GM12878 (cell line): ENCODE results near the gene GDI2.

Source experiments
- EP300 ChIP-seq, 2 experiments: fragments of 150-350 bp in 1 of 2; IDR thresholded peaks; 2 replicates each; pipeline ENCODE4 v1.6.1; 2011 to 2012; ENCODE audit warnings: low read depth in 2 of 2, low read length in 2 of 2, borderline replicate concordance in 1 of 2, improper control_type of control experiment in 1 of 2, inconsistent platforms in 1 of 2; ENCODE audit not compliant: control insufficient read depth in 1 of 2
- MXI1 ChIP-seq: fragments of 150-350 bp; IDR thresholded peaks from 2 replicates; pipeline ENCODE4 v1.6.1; 2011; ENCODE audit warnings: low read depth, mild to moderate bottlenecking, inconsistent platforms, low read length, improper control_type of control experiment
- POLR2A ChIP-seq: IDR thresholded peaks from 2 replicates; pipeline ENCODE4 v1.6.1; 2011; ENCODE audit warnings: low read depth, mild to moderate bottlenecking, low read length
- POLR2AphosphoS5 ChIP-seq: IDR thresholded peaks from 2 replicates; pipeline ENCODE4 v1.6.1; 2011; ENCODE audit warnings: mild to moderate bottlenecking, low read length, inconsistent platforms
- REST ChIP-seq: IDR thresholded peaks from 2 replicates; pipeline ENCODE4 v1.6.1; 2012; ENCODE audit warnings: mild to moderate bottlenecking, low read depth, low read length
- RFX5 ChIP-seq: IDR thresholded peaks from 2 replicates; pipeline ENCODE4 v1.6.1; 2011; ENCODE audit warnings: low read depth, low read length, improper control_type of control experiment
- TF ChIP-seq, protein P1 (sequence below): fragments of 450-650 bp; formaldehyde crosslinking; IDR thresholded peaks from 2 replicates; pipeline ENCODE4 v1.5.0; 2022; ENCODE audit warnings: mild to moderate bottlenecking, missing genetic modification characterization

DNA sequence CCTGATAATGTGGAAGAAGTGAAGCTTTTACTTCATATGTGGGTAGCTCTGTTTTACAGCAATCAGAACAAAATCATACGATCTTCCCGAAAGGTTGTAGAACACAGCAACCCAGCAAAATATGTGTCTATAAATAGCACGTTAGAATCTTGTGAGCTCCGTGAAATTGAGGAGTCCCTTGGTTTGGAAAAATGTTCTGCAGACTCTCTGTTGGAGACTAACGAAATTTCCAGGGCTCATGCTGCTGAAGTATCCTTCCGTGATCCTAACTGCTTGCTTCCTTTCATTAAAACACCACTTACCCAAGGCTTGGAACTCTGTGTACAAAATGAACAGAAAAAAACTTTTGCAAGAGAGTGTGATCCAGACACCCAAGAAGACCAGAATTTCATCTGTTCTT, 71.1 kb downstream of the GDI2 start:
- no peak for TF ChIP-seq RFX5
- no peak for TF ChIP-seq EP300 (IDR thresholded peaks at IDR 0.05; ENCODE audit: borderline replicate concordance in 1 of 2, control insufficient read depth in 1 of 2, low read depth in 2 of 2, low read length in 2 of 2)
- TF ChIP-seq POLR2A, result no peak
- no peak for TF ChIP-seq POLR2AphosphoS5
- TF ChIP-seq MXI1, result no peak
- TF ChIP-seq, protein P1, sequence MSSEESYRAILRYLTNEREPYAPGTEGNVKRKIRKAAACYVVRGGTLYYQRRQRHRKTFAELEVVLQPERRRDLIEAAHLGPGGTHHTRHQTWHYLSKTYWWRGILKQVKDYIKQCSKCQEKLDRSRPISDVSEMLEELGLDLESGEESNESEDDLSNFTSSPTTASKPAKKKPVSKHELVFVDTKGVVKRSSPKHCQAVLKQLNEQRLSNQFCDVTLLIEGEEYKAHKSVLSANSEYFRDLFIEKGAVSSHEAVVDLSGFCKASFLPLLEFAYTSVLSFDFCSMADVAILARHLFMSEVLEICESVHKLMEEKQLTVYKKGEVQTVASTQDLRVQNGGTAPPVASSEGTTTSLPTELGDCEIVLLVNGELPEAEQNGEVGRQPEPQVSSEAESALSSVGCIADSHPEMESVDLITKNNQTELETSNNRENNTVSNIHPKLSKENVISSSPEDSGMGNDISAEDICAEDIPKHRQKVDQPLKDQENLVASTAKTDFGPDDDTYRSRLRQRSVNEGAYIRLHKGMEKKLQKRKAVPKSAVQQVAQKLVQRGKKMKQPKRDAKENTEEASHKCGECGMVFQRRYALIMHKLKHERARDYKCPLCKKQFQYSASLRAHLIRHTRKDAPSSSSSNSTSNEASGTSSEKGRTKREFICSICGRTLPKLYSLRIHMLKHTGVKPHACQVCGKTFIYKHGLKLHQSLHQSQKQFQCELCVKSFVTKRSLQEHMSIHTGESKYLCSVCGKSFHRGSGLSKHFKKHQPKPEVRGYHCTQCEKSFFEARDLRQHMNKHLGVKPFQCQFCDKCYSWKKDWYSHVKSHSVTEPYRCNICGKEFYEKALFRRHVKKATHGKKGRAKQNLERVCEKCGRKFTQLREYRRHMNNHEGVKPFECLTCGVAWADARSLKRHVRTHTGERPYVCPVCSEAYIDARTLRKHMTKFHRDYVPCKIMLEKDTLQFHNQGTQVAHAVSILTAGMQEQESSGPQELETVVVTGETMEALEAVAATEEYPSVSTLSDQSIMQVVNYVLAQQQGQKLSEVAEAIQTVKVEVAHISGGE (CRISPR knock-in tag), result no peak
- no peak for TF ChIP-seq REST
